ENCODE measurements around the gene FAM81B.

DNA sequence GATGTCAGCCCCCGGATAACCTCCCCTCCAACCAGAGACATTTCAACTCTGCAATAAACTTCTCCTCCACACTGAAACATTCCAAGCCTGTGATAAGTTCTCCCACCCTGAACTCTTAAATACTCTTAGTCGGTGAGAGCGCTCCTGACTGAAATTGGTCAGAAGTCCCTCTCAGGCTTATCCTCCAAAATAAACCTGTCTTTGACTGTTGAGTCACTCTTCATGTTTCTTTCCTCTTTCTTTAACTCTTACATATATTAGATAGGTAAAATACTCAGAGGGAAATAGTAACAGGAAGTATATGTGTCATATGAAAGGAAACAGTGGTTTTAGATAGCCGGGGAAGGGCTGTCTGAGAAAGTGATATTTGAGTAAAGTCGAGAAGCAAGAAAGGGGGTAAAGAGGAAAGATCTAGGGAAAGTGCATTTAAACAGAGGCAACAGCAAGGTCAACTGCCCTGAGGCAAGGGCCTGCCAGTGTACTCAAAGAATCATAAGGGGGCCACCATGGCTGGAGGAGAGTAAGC, 11.0 kb upstream of the FAM81B start:
- TF ChIP-seq, protein P1, sequence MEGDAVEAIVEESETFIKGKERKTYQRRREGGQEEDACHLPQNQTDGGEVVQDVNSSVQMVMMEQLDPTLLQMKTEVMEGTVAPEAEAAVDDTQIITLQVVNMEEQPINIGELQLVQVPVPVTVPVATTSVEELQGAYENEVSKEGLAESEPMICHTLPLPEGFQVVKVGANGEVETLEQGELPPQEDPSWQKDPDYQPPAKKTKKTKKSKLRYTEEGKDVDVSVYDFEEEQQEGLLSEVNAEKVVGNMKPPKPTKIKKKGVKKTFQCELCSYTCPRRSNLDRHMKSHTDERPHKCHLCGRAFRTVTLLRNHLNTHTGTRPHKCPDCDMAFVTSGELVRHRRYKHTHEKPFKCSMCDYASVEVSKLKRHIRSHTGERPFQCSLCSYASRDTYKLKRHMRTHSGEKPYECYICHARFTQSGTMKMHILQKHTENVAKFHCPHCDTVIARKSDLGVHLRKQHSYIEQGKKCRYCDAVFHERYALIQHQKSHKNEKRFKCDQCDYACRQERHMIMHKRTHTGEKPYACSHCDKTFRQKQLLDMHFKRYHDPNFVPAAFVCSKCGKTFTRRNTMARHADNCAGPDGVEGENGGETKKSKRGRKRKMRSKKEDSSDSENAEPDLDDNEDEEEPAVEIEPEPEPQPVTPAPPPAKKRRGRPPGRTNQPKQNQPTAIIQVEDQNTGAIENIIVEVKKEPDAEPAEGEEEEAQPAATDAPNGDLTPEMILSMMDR (IDR thresholded peaks at IDR 0.05) = no peak
- no peak for TF ChIP-seq POLR2A (IDR thresholded peaks at IDR 0.05)

Measured in heart left ventricle (tissue), 13 donors.